NCI-H2107 (cell line): ENCODE measurements around the gene SAMD1.

Source experiments
- DNase-seq: peaks from one replicate; lab custom pipeline; 2025; lab: John Stamatoyannopoulos, UW

The SAMD1 gene

DNA sequence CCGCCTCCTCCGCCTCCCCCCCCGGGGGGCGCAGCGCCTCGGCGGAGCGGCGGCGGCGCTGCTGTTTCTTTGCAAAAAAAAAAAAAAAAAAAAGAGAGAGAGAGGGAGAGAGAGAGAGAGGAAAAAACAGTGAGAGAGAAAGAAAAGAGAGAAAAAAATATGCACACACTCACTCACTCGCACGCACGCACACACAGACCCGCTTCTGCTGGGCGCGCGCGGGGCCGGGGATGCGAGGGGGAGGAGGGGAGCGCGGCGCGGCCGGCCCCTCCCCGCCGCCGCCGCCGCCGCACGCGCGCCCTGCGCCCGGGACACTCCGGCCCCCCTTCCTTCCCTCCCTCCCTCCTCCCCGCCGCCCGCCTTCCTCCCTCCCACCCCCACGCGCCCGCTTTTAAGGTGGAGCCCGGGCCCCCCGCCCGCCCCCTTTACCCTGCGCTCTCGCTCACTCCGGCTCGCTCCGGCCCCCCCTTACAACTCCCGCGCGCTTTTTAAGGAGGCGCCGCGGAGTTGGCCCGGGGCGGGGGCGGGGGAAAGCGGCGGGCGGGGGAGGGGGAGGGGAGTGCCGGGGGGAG is at the start of gene SAMD1:
Gene SAMD1, minus strand, starts transcription at position 243 of the 572 bp plus-strand sequence.
- peak; percentile 60 for DNase-seq

DNA sequence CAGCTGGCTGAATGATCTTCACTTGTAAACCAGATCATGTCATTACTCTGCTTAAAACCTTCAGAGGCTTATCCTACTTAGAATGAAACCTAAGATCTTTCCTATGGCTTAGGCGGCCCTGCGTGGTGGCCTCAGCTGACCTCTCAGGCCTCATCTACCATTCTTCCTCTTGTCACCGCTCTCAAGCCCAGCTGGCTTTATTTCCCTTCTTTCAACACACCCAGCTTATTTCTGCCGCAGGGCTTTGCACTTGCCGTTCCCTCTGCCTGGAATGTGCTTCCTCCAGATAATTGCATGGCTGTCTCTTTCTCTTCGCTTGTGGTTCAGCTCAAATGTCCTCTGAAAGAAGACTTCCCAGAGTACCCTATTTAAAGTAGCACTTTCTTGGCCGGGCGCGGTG is 49.4 kb upstream of the SAMD1 start:
- DNase-seq: no peak

DNA sequence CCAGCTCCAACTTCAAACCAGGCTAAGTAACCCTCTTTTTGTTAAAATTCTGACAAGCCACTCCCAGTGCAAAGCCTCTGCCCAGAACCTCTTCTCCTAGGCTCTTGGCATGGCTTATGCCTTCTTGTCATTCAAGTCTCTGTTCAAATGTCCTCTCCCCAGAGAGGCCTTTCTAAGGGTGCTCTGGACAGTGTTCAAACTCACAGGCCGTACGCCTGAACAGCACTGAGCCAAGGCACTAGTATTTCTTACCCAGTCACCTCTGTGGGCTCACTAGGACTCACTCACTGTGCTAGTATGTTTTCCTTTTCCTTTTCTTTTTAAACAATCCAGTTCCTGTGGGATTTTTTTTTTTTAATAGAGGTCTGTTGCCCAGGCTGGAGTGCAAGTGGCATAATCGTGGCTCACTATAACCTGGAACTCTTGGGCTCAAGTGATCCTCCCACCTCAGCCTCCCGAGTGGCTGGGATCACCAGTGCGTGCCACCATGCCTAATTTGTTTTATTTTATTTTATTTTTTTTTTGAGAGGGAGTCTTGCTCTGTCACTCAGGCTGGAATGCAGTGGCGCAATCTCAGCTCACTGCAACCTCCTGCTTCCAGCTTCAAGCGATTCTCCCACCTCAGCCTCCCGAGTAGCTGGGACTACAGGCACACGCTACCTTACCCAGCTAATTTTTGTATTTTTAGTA is 48.2 kb upstream of the SAMD1 start:
- no peak for DNase-seq

DNA sequence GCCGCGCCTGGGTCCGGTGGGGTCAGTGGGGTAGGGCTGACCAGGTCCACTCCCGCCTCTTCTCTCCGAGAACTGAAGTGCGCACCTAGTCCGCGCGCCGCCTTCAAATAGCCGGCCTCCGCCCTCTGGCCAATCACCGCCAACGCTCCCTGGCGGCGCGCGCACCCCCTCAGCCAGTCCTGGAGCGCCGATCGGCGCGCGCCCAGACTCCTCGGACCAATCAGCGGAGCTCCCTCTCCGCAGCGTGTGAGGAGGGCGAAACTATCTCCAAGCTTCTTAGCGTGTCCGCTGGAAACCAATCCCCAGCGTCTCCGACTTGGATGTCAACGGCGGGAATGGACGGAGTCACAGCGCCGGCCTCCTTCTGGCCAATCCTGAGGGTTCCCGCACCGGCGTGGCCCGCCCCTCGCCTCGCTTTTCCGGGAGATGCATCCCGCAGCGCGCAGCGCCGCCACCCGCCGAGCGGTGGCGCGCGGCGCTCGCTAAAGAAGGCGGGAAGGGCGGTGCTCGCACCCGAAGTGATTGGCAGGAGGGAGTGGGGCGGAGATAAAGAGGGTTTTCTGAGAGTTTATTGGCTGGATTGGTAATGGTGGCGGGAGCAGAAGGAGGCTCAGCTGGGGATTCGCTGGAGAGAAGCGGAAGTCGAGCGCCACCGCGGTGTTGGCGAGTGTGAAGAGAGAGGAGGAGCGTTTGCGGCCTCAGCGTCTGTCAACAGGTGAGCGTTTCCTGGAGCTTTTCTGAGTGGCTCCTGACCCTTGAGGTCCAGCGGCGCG is 46.1 kb upstream of the SAMD1 start, which contains the start of gene ASF1B:
Gene ASF1B, minus strand, starts transcription at position 81 of the 773 bp plus-strand sequence. CDS start 133 bp downstream, outside the sequence.
- DNase-seq: peak; percentile 98

DNA sequence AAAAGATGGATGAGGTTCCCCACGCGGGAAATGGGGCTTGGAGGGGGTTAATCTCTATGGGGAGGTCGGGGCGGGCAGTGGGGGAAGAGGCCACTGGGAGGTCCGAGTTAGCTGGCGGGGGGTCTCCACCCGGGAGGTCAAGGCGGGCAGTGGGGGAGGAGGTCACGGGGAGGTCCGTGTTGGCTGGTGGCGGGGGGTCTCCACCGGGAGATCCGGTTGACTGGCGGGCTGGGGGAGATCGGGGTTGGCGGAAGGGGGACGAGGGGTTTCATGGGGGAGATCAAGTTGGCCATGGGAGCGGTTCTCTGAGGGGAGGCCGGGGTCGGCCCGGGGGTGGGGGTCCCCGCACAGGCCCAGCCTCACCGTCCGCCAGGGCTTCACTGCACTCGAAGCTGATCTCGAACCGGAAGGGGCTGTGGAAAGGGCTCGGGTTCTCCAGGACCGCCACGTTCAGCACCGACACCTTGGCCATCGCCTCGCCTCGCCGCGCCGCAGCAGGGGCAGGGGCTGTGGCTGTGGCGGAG is 45.5 kb upstream of the SAMD1 start:
- no peak for DNase-seq

DNA sequence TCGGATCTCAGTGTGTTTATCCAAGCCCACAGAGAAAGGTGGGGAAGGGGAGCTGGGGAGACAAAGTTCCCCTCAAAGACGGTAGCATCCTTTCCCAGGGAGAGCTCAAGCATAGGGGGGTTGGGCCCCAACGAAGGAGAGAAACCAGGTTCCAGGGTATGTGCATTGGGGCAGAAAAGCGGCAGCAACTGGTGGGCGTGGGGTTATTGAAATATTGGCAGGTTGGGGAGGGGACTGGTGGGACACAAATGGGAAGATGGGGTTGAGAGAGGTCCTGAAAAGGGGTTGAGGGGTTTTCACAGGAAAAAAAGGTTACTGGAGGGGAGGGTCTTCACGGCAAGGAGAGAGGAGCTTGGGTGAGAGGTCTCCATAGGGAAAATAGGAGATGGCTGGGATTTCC is 44.8 kb upstream of the SAMD1 start:
- no peak for DNase-seq

DNA sequence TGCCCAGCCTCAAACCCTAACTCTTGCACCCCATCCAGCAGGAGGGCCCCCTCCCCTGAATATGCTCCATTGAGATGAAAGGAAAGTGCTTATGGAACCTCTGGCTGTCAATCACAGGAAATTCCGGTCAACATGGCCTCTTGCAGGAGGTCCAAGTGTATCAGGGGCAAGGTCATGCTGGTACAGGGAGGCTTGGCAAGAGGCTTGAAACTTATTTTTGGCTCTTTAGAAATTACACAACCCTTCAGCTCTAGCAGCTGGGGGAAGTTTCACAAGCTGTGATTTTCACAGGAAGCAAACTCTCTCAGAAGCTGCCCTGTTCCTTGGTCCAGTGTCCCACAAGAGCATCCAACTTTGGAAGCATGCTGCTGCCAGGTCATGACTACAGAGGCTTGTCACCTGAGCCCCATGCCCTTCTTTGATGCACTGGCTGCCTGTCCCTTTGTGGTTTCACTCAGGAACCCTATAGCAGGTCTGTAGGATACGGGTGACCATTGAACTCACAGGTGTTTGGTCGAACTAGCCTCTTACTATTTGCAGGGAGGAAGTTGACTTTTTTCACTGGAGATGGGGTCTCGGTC is 37.5 kb upstream of the SAMD1 start:
- DNase-seq: no peak

DNA sequence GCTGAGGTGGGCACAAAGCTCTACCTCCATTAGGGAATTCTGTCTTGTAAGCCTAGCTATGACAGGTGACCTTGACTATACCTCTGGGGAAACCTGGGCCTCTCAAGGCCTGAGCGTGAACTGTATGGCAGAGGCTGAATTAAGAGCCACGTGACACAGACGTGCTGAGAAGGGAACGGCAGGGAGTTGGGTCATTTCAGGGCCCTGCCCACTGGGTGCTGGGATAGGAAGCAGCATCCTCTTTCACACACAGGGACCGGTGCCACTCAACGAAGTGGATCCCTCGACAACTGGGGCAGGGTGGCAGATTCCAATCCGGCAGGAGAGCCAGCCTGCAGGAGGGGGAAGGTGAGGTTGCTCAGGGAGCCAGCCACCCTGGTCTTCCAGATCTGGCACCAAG is 36.6 kb upstream of the SAMD1 start:
- DNase-seq: no peak

DNA sequence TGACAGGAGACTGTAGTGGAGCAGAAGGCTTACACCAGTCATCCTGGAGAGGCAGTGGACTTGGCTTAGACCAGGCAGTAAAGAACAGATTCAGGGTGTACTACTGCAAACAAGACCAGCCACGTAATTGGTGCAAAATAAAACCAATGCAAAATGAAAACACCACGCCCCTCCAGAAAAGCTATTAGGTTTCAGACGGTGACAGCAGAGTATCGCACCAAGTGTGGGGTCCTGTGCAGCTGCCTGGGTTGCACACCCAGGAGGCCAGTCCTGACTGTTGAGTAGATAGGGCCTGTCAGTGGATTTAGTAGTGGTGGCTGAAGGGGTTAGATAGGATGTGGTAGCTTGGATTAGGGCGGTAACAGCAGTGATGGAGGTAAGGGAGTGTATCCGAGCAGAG is 32.4 kb upstream of the SAMD1 start:
- no peak for DNase-seq

DNA sequence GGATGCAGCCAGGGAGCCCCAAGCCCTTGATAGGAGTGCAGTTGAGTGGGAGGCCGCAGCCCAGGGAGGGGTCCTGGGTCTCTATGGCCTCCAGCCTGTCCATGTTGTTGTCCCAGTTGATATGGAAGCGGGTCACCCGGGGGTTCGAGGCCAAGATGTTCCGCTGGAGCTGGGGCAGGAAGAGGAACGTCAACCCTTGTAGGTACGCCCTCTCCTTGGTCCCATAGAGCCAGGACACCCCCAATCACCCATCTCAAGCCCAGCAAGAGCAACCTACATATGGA is 29.9 kb upstream of the SAMD1 start:
- DNase-seq: no peak

DNA sequence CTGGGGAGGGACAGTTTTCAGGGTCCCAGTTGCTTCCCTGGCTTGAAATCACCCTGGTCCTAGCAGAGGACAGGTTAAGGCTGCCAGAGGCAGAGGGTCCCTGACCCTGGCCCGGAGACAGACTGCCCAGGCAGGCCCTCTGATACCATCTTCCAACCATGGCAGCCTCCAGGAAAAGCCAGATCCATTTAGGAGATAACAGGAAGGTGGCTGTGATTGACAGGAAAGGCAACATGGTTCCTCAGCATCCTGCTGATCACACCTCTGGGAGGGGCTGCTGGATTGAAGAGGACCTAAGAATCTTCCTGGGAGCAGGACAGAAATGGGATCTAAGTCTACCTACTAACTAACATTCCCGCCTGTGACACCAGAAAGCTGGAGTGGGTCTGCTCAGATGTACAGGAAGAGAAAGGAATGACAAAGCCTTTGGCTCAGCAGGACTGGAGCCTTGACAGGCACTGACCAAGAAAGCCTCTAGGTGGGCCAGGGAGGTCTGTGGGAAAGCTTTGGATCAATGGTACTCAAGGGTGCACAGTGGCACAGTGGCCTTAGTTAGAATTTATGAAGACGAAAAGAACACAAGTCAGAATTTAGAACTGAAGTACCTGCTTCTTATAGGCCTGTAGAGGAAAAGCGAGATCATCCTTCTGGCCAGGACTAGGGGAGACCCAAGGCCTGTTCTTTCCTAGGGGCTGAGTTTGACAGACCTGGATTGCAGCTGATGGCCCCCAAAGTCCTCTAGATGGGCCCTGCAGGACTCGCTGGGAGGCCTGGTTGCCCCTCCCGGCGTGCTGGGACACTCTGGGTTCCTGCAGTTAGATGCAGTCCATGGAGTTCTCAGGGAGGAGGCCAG is 29.3 kb upstream of the SAMD1 start:
- DNase-seq: no peak

DNA sequence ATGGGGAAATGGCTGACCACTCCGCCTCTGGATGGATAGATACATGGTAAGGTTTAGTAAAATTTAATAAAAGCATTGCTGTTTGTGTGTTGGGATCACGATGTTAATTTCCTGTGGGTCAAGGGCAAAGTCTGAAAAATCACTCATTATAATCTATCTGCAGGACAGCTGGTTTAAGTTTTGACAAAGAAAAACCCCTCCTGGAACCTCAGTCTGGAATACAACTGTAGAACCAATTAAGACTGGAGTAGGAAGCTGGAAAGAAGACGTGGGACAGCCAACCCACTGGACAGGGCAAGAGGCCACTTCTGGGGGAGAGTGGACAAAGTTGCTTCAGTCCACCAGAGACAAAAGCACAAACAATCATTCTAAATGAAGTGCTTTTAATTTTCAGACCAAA is 28.6 kb upstream of the SAMD1 start:
- no peak for DNase-seq

DNA sequence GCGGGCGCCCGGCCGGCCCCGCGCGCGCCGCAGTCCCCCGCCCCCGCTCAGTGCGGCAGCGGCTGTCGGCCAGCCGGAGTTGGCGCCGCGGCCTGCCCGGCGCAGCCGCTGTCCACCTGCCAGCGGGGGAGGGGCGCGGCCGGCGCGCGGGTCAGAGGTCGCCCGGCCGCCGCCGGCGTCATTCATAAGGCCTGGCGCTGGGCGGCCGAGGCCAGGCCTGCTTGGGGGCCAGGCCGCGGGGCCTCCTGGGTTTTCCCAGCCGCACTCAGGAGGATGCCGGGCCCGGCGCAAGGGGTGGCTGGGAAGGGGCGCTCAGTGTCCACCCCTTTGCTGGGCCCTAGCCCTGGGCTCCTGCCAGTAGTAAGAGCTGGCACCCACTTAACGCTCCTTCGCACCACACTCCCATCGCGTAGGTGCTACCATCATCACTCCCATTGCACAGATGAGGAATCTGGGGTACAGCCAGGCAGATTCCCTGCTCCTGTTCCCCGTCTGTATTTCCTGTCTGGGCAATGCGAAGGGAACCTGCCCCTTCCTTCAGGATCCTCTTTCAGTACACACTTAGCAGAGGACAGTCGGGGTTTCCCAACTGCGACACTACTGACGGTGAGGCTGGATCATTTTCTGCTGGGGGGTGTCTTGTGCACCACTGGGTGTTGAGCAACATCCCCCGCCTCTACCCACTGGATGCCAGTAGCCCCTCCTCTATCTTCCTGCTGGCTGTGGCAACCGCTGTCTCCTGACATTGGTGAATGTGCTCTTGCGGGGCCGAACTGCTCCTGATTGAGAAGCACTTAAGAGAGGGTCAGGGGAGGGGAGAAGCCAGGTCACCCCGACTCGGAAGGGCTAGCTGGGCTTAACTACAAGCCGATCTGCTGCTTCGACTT is 27.9 kb upstream of the SAMD1 start:
- DNase-seq: no peak

DNA sequence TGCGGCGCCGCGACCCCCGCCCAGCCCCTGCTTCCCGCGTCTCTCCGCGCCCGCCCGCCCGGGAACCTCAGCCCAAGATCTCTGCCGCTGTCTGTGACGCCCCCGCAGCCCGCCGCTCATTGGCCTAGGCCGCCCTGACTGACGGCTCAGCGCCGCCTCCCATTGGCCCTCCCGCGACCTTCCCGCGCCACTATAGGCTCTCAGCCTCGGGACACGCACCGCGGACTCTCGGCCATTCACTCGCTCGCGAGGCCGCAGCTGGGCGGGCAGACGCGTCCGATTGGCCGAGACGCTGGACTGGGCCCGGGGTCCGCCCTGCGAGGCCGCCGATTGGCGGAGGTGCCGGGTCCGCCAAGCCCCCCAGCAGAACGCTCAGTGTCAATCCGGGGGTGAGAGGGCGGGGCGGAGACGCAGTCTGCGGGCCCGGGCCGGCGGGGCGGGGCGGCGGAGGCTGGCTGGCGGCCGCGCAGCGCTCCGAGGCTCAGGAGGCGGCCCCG is 27.2 kb upstream of the SAMD1 start, which contains the start of gene PRKACA:
Gene PRKACA, minus strand, starts transcription at position 95 of the 497 bp plus-strand sequence. CDS start 215 bp downstream, outside the sequence.
- peak; percentile 90 for DNase-seq

DNA sequence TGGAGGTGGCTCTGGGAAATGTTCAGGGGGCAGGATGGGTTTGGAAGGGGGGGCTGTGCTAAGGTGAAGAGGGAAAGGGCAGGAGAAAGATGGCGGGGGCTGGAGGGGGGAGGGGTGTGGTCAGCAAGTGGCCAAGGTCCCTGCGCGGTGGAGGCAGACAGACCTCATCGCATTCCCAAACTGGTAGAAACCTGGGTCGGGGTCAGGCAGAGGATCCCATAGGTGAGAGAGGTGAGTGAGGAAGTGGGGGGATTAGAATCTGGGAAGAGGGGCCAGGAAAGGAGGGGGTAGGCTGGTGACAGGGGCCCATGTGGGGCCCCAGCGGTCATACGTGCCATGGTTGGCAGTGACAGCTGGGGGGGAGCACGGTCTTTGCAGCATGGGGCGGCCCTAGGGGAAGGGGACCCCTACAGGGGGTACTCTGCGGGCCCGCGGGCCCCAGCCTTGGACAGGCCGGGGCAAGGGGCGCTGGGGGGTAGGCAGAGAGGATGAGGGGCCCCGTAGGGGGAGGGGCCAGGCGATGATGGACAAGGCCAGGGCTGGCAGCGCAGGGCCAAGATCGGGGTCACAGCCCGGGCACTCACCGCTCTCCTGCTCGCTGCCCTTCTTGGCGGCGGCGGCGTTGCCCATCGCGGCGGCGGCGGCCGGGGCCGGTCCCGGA is 26.5 kb upstream of the SAMD1 start:
- DNase-seq: no peak

DNA sequence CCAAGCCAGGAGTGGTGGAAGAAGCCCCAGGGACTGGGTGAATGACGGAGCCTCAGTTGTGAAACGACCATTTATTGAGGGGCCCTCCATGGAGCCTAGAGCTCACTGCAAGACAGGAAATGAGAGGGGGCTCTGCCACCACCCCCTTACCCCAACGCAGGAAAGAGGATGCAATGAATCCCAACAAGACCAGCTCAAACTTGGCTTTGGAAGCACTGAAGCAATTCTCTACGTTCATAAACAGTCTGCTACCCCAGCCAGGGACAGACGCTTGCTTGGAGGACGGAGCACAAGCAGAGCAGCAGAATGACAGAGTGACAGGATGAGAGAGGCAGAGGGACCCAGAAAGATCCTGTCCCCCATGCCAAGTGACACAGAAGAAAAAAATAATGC is 26.0 kb upstream of the SAMD1 start:
- DNase-seq: no peak

DNA sequence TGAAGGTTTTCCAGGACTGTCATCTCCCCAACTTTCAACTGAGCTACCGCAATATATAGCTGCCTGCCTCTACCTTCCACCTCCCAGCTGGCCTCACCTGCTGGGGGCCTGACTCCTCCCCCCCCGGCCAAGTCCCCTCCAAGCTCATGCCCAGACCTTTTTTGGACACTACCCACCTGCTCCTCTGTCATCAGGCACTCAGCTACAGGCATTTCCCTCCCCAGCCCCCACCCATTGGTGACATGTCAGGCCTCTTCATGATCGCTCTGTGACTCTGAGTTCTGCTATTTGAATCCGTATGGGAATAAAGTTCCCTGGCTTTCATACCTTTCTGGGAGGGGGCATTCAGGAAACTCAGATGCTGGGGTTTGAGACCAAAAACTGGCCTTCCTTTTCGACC is 25.2 kb upstream of the SAMD1 start:
- DNase-seq: no peak

DNA sequence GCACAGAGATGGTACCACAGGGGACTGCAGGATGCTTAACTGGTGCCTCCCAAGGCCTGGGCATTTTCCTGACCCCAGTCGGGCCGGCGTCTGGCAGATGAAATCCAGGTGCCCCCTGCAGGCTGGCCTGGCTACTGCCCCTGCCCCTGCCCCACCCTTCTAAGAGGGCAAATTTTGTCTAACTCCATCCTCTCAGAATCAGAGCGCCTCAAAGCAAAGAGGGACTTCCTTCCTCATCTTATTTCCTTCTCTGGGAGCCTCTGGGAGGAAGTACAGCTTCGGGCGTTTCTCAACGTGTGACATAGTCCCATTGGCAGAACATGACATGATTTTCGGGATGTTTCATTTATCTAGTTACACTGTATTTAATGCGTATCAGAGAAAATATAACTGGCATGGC is 24.3 kb upstream of the SAMD1 start:
- DNase-seq: no peak

DNA sequence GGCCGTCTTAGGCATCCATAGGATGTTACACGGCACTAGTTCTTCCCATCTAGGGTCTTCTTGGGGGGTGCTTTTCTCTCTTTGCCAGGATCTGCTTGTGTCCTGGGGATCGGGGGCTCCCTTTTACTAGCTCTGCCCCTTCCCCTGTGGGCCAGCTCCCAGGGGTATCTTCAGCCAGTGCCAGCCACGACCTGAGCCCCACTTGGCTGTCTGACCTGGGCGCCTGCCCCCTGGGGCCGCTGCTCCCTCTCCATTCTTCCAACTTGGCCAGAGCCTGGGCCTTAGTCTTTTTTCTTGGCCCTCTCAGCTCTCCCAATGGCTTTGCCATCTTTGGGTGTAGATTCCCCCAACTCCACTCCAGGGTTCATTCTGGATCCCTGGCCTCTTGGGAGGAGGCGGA is 23.9 kb upstream of the SAMD1 start:
- no peak for DNase-seq
